ENCODE results near the gene CORO1A.

Gene CORO1A

GRCh38 chr16:30142672-30143346 is 40.6 kb upstream of the CORO1A start:
- DNase-seq (ENCODE audit: low read depth) = peak; percentile 67
- TF ChIP-seq CTCF (IDR thresholded peaks at IDR 0.05; ENCODE audit: low read depth, low read length) = peak; percentile 26
- TF ChIP-seq MAX (IDR thresholded peaks at IDR 0.05; ENCODE audit: low read depth, low read length) = no peak
- H3K4me3 ChIP-seq (ENCODE audit: low read depth, low read length) = no peak overlapping the region

GRCh38 chr16:30143347-30143702 is 40.1 kb upstream of the CORO1A start:
- no peak for DNase-seq (ENCODE audit: low read depth)
- no peak for TF ChIP-seq CTCF (IDR thresholded peaks at IDR 0.05; ENCODE audit: low read depth, low read length)
- TF ChIP-seq MYC (IDR thresholded peaks at IDR 0.05; ENCODE audit: low read depth, low read length) = no peak
- no peak for TF ChIP-seq POLR2A (IDR thresholded peaks at IDR 0.05; ENCODE audit: extremely low read depth, insufficient read length)
- no peak for TF ChIP-seq MAX (IDR thresholded peaks at IDR 0.05; ENCODE audit: low read depth, low read length)
- no peak overlapping the region for H3K4me3 ChIP-seq (ENCODE audit: low read depth, low read length)

GRCh38 chr16:30144017-30144416 is 39.4 kb upstream of the CORO1A start:
- no peak for TF ChIP-seq MAX (IDR thresholded peaks at IDR 0.05; ENCODE audit: low read depth, low read length)
- no peak for TF ChIP-seq MYC (IDR thresholded peaks at IDR 0.05; ENCODE audit: low read depth, low read length)
- no peak for TF ChIP-seq POLR2A (IDR thresholded peaks at IDR 0.05; ENCODE audit: extremely low read depth, insufficient read length)
- TF ChIP-seq CTCF (IDR thresholded peaks at IDR 0.05; ENCODE audit: low read depth, low read length) = no peak
- no peak for DNase-seq (ENCODE audit: low read depth)
- H3K4me3 ChIP-seq (ENCODE audit: low read depth, low read length) = no peak overlapping the region

GRCh38 chr16:30144917-30145316 is 38.5 kb upstream of the CORO1A start:
- DNase-seq (ENCODE audit: low read depth) = no peak
- no peak overlapping the region for H3K4me3 ChIP-seq (ENCODE audit: low read depth, low read length)
- TF ChIP-seq CTCF (IDR thresholded peaks at IDR 0.05; ENCODE audit: low read depth, low read length) = no peak
- TF ChIP-seq MAX (IDR thresholded peaks at IDR 0.05; ENCODE audit: low read depth, low read length) = no peak
- no peak for TF ChIP-seq MYC (IDR thresholded peaks at IDR 0.05; ENCODE audit: low read depth, low read length)
- no peak for TF ChIP-seq POLR2A (IDR thresholded peaks at IDR 0.05; ENCODE audit: extremely low read depth, insufficient read length)

- DNase-seq (ENCODE audit: low read depth) = no peak
- TF ChIP-seq POLR2A (IDR thresholded peaks at IDR 0.05; ENCODE audit: extremely low read depth, insufficient read length) = no peak
- no peak for TF ChIP-seq MYC (IDR thresholded peaks at IDR 0.05; ENCODE audit: low read depth, low read length)
- TF ChIP-seq MAX (IDR thresholded peaks at IDR 0.05; ENCODE audit: low read depth, low read length) = no peak
Measured at GRCh38 chr16:30145657-30146056, 37.7 kb upstream of the CORO1A start.

GRCh38 chr16:30147843-30148510 is 35.4 kb upstream of the CORO1A start:
- no peak overlapping the region for H3K4me3 ChIP-seq (ENCODE audit: low read depth, low read length)
- DNase-seq (ENCODE audit: low read depth) = no peak
- TF ChIP-seq MYC (IDR thresholded peaks at IDR 0.05; ENCODE audit: low read depth, low read length) = no peak
- no peak for TF ChIP-seq POLR2A (IDR thresholded peaks at IDR 0.05; ENCODE audit: extremely low read depth, insufficient read length)
- TF ChIP-seq MAX (IDR thresholded peaks at IDR 0.05; ENCODE audit: low read depth, low read length) = no peak
- no peak for TF ChIP-seq CTCF (IDR thresholded peaks at IDR 0.05; ENCODE audit: low read depth, low read length)

More at GRCh38 chr16:30145657-30146056, 37.7 kb upstream of the CORO1A start:
- H3K4me3 ChIP-seq (ENCODE audit: low read depth, low read length) = no peak overlapping the region

All from NB4 (cell line).